Renal pelvis (tissue), 12 donors: ENCODE data around the gene PTPN22. TPM values are rescaled to one million over a fixed set of nuclear protein-coding genes. Genes with fewer than 3 reads are reported as not detected.

Experiments
- DNase-seq: peaks from one replicate; pipeline ENCODE4 v3.0.0-alpha.2; 2013
- long read RNA-seq, 16 experiments: transcript quantifications; one replicate each; lab custom pipeline, GENCODE V29; 2026
- polyA plus RNA-seq, 3 donors: library from polyadenylated mRNA; unstranded; fragments of 120-200 nt; gene quantifications; one replicate each; pipeline ENCODE4 v1.2.1, GENCODE V29; 2013; ENCODE audit not compliant: insufficient read length in 3 of 3

Gene PTPN22
- polyA plus RNA-seq, result under 1 TPM; 0.24 to 0.53 (median 0.38) TPM
- long read RNA-seq, donor 1, result 0 reads
- long read RNA-seq, donor 2, result 0 reads
- long read RNA-seq, donor 3, result 0 reads
- long read RNA-seq, donor 4, partial matches to known transcripts, result 0 of 1 reads
- long read RNA-seq, donor 4, other reads (novel, unspliced or antisense), result 0 of 1 reads
- long read RNA-seq, donor 5, result 0 reads
- long read RNA-seq, donor 6, result 0 reads
- long read RNA-seq, donor 7, result 0 reads
- long read RNA-seq, donor 8, result 0 reads
- long read RNA-seq, donor 9, result 0 reads
- long read RNA-seq, donor 10, result 0 reads
- long read RNA-seq, donor 11, result 0 reads
- long read RNA-seq, donor 12, result 0 reads
- long read RNA-seq, donor 13, result 0 reads
- long read RNA-seq, donor 14, result 0 reads
- long read RNA-seq, donor 15, result 0 reads
- long read RNA-seq, donor 16, result 0 reads

- DNase-seq, result no peak
These were observed at the start of gene PTPN22 for GRCh38 chr1:113871597-113872113. TSS of gene PTPN22 (minus strand) at chr1:113871712.

DNA sequence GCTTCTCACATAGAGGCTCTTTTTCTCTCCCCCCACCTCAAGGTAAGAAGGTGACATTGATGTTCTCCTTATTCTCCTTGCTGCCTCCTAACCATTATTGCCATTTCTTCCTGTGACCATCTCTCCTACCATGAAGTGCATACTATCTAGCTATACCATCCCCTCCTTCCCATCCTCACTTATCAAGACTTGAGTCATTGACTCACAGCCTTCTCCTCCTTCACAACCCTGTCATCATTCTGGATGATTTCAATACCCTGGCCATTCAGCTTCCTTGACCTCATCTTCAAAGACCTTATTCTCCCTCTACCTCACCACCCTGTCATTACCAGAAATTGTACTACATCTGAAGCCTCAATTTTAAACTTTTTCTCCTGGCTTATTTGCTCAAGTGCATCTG lies 46.7 kb upstream of the PTPN22 start:
- DNase-seq, result no peak

- DNase-seq, result no peak
These were observed 46.0 kb upstream of the PTPN22 start for GRCh38 chr1:113917400-113918082.

DNA sequence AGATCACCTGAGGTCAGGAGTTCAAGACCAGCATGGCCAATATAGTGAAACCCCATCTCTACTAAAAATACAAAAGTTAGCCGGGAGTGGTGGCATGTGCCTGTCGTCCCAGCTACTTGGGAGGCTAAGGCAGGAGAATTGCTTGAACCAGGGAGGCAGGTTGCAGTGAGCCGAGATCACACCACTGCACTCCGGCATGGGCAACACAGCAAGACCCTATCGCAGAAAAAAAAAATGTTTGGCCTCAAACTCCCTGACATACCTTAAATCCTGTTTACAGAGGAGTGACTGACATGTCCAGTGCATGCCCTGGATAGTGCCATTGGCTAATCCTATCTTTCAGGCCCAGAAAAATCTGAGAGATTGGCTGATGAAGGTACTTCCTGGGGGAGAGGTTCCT lies 45.5 kb upstream of the PTPN22 start:
- DNase-seq, result no peak

GRCh38 chr1:113913887-113914664 lies 42.6 kb upstream of the PTPN22 start:
- no peak for DNase-seq

GRCh38 chr1:113913312-113913668 lies 41.8 kb upstream of the PTPN22 start:
- DNase-seq, result no peak

GRCh38 chr1:113912594-113913311 lies 41.2 kb upstream of the PTPN22 start:
- DNase-seq, result peak; percentile 34

DNA sequence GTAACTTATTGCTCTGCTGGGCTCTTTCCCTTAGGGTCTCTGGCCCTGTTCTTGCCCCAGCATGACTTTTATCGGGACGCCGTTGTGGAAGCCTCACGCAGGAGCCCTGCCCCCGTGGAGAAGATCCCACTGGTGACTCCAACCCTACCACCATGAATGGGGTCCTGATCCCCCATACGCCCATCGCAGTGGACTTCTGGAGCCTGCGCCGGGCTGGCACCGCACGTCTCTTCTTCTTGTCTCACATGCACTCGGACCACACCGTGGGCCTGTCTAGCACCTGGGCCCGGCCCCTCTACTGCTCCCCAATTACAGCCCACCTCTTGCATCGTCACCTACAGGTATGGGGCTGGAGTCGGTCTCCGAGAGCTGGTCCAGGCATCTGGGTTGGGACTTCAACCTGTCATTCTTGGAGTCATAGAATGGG lies 33.9 kb upstream of the PTPN22 start:
- DNase-seq, result peak; percentile 5

DNA sequence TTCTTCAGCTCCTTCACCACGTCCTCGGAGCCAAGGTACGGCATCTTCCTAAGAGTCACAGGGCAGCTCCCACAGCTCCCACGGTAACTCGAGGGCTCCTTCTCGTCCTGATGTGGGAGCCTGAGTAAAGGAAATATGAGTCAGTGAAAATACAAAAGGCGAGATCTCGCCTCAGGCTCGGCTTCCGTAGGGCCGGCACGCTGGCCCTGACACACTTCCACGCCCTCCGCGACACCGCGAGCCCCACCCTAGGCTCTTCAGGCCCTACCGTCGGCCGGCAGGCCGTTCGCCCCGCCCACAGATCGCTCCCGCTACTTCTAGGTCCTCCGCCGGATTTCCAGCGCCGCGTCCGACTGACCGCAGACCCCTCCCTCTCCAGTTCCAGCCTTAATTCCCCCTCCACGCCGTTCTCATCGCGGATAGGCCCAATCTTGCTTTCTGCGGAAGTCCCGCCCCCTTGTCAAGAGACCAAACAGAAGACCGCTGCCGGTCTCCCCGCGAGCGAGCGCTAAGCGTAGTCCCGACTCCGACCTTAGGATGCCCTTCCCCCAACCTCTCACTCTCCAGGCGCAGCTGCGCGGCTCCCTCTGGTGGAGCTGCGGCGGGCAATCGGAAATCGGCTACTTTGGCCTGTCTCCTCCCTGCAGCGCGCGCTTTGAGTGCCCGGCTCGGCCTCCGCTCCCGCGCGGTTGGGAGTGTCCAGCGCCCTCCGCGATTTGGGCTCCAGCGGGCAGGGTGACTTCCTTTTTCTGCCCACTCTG lies 33.3 kb upstream of the PTPN22 start, which contains the start of the genes AP4B1 and DCLRE1B:
AP4B1 (minus strand) TSS at position 126 of the 761 bp plus-strand sequence; CDS start at position 44, 82 bp downstream.
DCLRE1B (plus strand) TSS at position 653 of the 761 bp plus-strand sequence. CDS start 261 bp downstream, outside the sequence.
- DNase-seq, result peak; percentile 100

DNA sequence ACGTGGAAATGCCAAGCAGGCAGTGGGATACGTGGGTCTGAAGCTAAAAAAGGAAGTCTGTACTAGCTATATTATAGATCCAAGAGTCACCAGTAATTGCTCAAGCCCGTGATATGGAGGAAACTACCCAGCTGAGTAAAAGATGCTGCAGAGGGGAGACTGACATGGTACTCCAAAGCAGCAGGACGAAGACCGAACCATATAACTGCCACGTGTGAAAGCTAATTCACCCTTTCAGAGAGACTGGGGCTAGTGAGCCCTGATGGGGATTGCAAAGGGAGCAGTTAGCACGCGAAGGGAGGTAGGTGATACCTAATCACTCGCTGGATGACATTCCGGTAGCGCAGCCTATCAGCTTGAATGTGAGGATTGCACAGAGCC lies 32.8 kb upstream of the PTPN22 start:
- no peak for DNase-seq

- DNase-seq, result peak; percentile 28
These were observed 32.2 kb upstream of the PTPN22 start for GRCh38 chr1:113903501-113904292.

- no peak for DNase-seq
These were observed 29.7 kb upstream of the PTPN22 start for GRCh38 chr1:113901191-113901590.

DNA sequence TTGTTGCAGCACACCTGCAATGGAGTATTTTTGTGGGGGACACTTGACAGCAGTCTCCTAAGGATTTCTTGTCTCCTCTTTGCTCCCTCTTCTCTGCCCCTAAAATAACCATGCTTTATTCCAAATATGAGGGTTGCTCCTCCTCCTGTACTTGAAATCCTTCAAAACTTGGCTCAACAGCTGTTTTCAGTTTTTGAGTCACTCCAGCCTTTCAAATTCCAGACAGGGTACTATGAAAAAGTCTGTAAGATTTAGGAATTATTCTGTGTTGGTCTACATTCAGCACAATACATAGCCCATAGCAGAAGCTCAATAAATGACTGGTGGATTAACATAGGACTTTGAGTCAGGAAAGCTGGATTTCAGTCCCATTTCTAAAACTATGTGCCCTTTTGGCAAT lies 27.6 kb upstream of the PTPN22 start:
- DNase-seq, result no peak

- DNase-seq, result no peak
These were observed 26.8 kb upstream of the PTPN22 start for GRCh38 chr1:113898241-113898814.

DNA sequence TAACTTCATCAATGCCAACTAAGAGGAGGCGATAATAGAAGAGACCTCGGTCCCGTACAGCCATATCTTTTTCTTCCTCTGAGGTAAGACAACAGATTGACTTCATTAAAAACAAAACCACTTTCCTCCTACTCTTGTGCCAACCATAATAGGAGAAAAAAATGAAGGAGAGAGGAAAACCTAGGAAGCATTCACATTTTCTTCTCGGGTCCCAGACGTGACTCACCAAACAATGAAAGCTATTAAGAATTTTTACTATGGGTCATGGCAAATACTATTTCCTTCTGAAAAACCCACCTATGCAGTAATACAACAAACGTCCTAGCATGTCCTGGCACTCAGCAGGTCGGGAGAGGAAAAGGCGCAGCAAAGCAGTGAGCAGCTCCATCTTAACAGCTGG lies 24.4 kb upstream of the PTPN22 start:
- no peak for DNase-seq

- no peak for DNase-seq
These were observed 23.6 kb upstream of the PTPN22 start for GRCh38 chr1:113895098-113895497.

DNA sequence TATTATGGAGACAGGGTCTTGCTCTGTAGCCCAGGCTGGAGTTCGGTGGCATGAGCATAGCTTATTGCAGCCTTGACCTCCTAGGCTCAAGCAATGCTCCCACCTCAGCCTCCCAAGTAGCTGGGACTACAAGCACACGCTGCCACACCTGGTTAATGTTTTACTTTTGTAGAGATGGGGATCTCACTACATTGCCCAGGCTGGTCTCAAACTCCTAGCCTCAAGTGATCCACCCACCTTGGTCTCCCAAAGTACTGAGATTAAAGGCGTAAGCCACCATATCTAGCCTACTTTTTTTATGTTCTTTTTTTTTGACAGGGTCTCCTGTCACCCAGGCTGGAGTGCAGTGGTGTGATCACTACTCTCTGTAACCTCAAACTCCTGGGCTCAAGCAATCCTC lies 21.8 kb upstream of the PTPN22 start:
- DNase-seq, result no peak

GRCh38 chr1:113891631-113892220 lies 20.2 kb upstream of the PTPN22 start:
- DNase-seq, result no peak

DNA sequence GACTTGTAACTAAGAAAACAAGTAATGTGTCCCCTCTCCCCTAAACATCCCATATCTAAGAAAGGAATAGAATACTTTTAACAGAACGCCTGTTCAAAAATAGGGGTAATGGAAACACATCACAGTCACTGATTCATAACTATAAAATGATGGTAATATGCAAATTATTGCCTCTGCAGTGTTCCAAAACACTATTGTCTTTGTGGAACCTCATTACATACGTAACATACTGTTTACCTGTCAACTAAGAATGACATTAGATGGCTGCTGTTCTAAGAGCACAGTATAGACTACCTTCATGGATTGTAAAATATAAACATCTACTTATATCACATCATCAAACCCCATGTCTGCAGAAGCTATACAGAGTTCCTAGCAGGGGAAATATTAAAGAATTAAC lies 19.3 kb upstream of the PTPN22 start:
- DNase-seq, result no peak
